GM13977 (cell line): Measurements from ENCODE around the gene GUCA2B.

Experiments
- DNase-seq: peaks from one replicate; pipeline ENCODE4 v3.0.0; 2012; ENCODE audit warnings: low spot score
- CTCF ChIP-seq: IDR thresholded peaks from 2 replicates; pipeline ENCODE4 v1.5.1; 2012; ENCODE audit warnings: mild to moderate bottlenecking, control low read depth; ENCODE audit not compliant: insufficient read depth; ENCODE audit errors: extremely low read depth, missing control alignments
- in situ Hi-C: fragments of 300-500 bp; cut with MboI; formaldehyde crosslinking; loops from one replicate; pipeline ENCODE4 v1.12.0; 2022; ENCODE audit warnings: low sequenced_read_pairs, low pct_unique_long_range_greater_than_20kb, mixed read lengths, inconsistent platforms; ENCODE audit not compliant: unreplicated experiment

The GUCA2B gene

GRCh38 chr1:42173961-42174735 is 20.9 kb downstream of the GUCA2B start:
- DNase-seq: no peak
- in situ Hi-C loops: no loop called here
- TF ChIP-seq CTCF: no peak

- no peak for TF ChIP-seq CTCF
- in situ Hi-C loops: no loop called here
- DNase-seq: no peak
These were observed 22.3 kb downstream of the GUCA2B start for GRCh38 chr1:42175314-42176054.

GRCh38 chr1:42176902-42177519 is 23.8 kb downstream of the GUCA2B start:
- in situ Hi-C loops: no loop called here
- peak; percentile 83 for TF ChIP-seq CTCF
- DNase-seq: peak; percentile 73

DNA sequence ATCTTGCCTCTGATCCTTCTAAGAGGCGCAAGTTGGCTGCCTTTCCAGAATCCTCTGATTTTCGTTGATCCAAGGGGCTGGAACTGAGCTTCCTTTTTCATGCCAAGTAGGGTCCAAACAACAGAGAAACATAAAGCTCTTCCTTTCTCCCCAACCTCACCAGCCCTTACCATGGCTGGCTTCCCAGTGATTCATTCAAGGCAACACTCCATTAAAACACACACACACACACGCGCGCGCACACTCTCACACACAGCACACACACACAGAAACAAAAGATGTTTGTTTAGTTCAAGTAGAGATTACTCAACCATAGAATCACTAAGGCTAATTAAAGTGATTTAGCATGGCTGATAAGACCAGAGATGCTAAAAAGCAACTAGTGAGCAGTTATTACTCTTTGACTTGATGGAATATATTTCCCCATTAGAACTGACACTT is 24.4 kb downstream of the GUCA2B start:
- no peak for TF ChIP-seq CTCF
- DNase-seq: no peak
- in situ Hi-C loops: no loop called here

DNA sequence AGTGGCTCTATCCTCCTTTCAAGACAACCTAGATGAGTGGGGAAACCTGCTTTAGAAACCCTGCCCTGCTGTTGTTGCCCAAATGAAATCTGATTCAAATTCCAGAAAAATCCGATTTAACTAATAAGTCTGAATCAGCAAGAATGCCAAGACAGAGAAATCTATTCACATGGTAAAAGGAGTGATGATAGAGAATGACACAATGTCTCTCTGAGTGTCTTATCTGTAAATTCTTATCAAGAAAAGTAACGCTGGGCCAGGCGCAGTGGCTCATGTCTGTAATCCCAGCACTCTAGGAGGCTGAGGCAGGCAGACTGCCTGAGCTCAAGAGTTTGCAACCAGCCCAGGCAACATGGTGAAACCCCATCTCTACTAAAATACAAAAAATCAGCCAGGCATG is 25.0 kb downstream of the GUCA2B start:
- in situ Hi-C loops: no loop called here
- no peak for DNase-seq
- TF ChIP-seq CTCF: no peak

DNA sequence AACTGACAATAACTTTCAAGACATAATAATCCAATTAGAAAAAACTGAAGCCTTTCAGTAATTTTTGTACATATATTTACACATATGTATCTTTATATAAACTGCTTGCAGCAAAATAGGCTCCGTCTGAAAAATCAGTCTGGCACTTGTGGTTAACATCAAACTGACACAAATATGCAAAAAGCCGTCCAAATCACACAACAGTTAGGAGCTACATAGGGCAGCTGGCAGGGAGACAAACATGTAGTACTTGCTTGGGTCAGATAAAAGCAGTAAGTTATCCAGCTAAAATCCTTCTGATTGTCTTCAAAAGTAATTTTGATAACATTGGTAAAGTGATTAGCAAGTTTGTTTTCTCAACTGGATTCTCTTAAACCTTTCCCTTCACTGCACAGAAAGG is 26.1 kb downstream of the GUCA2B start:
- in situ Hi-C loops: no loop called here
- no peak for TF ChIP-seq CTCF
- DNase-seq: no peak
